WI38 (cell line): Measurements from ENCODE around the gene SMYD3.

Experiments
- H3K4me3 ChIP-seq: 2 replicates; pipeline ENCODE4 v1.5.1; 2011; ENCODE audit warnings: low read depth, mild to moderate bottlenecking, control low read depth, low read length
- TF ChIP-seq, protein P1 (sequence below): IDR thresholded peaks from 2 replicates; pipeline ENCODE4 v1.5.1; 2012; ENCODE audit warnings: low read depth, mild to moderate bottlenecking, control low read depth, low read length

SMYD3 gene

DNA sequence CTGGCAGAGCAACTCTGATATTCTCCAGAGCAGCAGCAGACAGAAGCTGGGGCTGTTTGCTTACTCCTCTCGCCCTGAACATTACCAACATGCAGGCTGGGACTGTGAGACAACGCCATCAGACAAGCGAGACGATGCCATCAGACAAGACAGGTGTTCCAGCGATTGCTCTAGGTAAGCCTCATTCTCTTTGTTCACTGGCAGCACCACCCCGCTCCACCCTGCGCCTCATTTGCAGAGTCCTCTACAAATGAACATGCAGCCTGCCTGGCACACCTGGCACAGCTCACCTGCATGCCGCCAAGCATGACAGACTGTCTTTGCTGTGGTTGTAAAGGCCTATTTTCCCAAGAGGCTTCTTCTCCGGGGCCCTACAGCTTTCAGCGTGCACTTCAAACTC lies 346.2 kb downstream of the SMYD3 start:
- TF ChIP-seq, protein P1, sequence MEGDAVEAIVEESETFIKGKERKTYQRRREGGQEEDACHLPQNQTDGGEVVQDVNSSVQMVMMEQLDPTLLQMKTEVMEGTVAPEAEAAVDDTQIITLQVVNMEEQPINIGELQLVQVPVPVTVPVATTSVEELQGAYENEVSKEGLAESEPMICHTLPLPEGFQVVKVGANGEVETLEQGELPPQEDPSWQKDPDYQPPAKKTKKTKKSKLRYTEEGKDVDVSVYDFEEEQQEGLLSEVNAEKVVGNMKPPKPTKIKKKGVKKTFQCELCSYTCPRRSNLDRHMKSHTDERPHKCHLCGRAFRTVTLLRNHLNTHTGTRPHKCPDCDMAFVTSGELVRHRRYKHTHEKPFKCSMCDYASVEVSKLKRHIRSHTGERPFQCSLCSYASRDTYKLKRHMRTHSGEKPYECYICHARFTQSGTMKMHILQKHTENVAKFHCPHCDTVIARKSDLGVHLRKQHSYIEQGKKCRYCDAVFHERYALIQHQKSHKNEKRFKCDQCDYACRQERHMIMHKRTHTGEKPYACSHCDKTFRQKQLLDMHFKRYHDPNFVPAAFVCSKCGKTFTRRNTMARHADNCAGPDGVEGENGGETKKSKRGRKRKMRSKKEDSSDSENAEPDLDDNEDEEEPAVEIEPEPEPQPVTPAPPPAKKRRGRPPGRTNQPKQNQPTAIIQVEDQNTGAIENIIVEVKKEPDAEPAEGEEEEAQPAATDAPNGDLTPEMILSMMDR, result no peak
- H3K4me3 ChIP-seq, result no peak overlapping the region

DNA sequence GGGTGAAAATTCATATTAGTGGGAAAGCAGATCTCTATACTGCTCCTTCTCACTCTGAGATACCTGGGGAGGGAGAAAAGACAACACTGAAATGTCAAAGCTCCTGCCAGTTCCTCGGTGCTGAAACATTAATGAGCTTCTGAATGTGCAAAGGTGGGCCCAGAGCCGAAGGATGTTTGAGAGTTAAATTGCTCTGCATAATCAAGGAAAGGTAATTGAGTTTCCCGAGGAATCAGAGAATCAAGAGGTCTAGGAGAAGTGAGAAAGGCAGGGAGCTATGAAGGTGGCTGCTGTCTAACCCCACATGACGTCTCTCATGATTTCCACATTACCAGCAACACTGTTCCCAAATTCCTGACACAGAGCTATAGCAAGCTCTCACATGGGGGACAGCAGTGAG lies 346.7 kb downstream of the SMYD3 start:
- H3K4me3 ChIP-seq, result no peak overlapping the region
- TF ChIP-seq, protein P1, result no peak

DNA sequence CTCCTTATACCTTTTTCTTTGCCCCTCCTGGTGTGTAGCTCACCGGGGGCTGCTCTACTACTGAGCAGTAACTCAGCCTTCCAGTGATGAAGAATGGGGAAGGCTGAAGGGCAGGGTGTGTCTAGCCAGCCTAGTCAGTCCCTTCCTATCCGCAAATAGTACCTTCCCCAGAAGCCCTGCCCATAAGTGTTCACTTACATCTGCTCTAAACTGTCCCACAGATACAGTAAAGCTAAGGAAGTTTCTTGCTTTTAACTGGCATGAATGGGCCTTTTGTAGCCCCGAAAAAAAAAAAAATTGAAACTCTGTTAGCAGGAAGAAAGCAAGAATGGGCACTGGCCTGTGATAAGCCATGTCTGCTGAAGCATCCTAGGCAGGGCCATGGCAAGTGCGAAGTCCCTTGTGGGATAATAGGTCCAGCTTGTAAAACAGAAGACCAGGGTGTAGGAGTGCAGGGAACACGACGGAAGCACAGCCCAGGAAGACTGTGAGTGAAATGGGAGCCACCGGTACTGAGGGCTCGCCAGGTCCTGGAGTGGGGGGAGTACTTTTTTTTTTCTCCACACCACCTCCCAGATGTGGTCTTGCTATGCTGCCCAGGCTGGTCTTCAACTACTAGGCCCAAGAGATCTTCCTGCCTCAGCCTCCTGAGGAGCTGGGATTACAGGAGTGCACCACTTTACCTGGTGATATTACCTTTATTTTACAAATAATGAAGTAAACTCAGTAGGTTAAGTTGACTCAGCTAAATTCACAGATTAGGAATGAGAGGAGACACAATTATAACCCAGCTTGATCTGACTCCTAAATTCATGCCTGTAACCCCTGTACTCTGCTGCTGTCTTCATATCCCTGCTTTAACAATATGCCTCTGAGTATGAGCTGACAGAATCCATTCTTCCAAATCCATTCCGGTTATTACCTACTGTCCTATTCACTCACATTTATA lies 347.5 kb downstream of the SMYD3 start:
- TF ChIP-seq, protein P1, result no peak
- H3K4me3 ChIP-seq, result no peak overlapping the region

DNA sequence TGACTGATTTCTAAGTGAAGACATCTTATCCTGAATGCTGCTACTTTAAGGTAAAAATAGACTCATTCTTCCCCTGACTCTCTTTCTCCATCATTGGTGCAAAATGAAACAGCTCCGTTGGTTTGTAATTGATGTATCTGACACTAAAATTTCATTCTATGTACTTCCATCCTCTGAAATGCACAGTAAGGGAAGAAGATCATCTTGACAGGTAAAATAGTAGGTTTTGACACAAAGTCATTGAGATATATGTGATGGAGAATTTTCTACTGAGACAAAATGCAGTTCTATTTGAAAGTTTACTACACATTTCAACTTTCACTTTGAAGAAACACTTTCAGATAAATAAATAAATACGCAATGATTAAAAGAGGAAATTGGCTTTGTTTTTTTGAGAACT lies 348.9 kb downstream of the SMYD3 start:
- no peak overlapping the region for H3K4me3 ChIP-seq
- TF ChIP-seq, protein P1, result no peak

DNA sequence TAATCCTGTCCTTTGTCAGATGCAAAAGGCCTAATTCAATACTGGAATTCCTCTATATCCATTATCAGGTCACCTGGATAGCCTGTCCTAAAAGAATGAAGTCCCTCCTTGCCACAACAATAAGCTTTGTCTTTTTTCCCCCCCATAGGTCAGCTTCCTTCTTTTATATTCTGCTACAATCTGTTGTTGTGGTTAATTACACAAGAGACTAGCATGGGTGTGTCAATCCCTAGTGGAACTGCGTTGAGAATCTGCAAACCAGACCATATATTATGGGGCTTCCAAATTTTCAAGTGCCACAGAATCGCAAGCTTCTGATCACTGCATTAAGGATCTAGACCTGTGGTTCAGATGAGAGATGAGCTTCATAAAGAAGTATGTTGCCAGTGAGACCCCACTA lies 349.6 kb downstream of the SMYD3 start:
- no peak overlapping the region for H3K4me3 ChIP-seq
- TF ChIP-seq, protein P1, result no peak

DNA sequence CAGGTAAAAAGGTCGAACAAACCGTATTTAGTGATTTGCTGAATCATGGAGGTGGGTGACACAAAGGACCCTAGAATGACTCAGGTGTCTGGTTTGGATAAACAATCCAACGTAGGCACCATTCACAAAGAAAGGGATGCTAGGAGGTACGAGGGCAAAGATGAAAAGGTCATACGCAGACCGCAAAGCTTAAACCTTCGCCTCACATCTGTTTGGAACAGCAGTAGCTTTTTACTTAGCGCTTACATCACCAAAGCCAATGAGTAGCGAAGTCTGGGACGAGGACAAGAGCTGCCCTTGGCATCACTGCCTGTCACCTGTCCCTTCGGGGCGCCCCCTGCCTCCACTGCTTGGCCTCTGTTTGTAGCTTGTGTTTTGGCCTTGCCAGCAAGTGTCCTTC lies 350.2 kb downstream of the SMYD3 start:
- TF ChIP-seq, protein P1, result no peak

DNA sequence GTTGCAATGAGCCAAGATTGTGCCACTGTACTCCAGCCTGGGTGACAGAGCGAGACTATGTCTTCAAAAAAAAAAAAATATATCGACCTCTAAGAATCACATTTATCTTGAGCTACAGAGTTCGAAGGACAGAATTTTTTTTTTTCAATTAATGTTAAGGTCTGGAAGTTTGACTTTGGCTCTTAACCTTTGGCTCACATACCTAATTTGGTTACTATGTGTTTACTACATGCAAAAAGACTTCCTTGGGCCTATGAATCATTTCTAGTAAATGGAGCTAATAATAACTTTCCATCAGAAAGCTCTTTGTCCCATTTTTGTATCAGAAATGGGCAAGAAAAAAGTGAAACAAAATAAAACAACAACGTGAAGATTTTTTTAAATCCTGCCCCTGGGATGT lies 351.2 kb downstream of the SMYD3 start:
- TF ChIP-seq, protein P1, result no peak
- H3K4me3 ChIP-seq, result no peak overlapping the region

More for the DNA sequence above, 350.2 kb downstream of the SMYD3 start:
- no peak overlapping the region for H3K4me3 ChIP-seq
